WTC11 (cell line): ENCODE results near the gene ANO4. TPM values are rescaled to one million over a fixed set of nuclear protein-coding genes. Genes with fewer than 3 reads are reported as not detected.

Experiments used
- ATAC-seq: fragments of 200-7000 bp; cut with Tn5 transposase; 2 replicates; pipeline ENCODE4 v1.10.0; 2021; ENCODE audit warnings: mild to moderate bottlenecking, moderate library complexity
- CTCF ChIA-PET: fragments of 300-600 bp; sonication (Branson Sonifier 250); formaldehyde crosslinking; loops from one replicate; lab custom pipeline; 2021; ENCODE audit warnings: antibody characterized with exemption; lab: Charles Lee
- POLR2A ChIA-PET: fragments of 350-600 bp; sonication (Branson Sonifier 250); formaldehyde crosslinking; loops from one replicate; lab custom pipeline; 2021; ENCODE audit warnings: antibody characterized with exemption; lab: Charles Lee
- DNase-seq: peaks from one replicate; pipeline ENCODE4 v3.0.0; 2021; ENCODE audit warnings: low spot score
- H3K27ac Mint-ChIP-seq: 2 replicates; pipeline ENCODE4 v1.8.0; 2021; ENCODE audit warnings: mixed read lengths
- H3K27me3 Mint-ChIP-seq: 2 replicates; pipeline ENCODE4 v1.8.0; 2021; ENCODE audit warnings: low read depth, mild to moderate bottlenecking, moderate library complexity, mixed read lengths
- H3K36me3 Mint-ChIP-seq: 2 replicates; pipeline ENCODE4 v1.8.0; 2021; ENCODE audit warnings: mixed read lengths
- H3K4me1 Mint-ChIP-seq: 2 replicates; pipeline ENCODE4 v1.8.0; 2022; ENCODE audit warnings: mixed read lengths
- H3K4me3 Mint-ChIP-seq: 2 replicates; pipeline ENCODE4 v1.8.0; 2021; ENCODE audit warnings: mild to moderate bottlenecking, moderate library complexity, mixed read lengths
- H3K9me3 Mint-ChIP-seq: 2 replicates; pipeline ENCODE4 v1.8.0; 2021; ENCODE audit warnings: mixed read lengths
- ARID4B ChIP-seq: sonication (generic); formaldehyde crosslinking; IDR thresholded peaks from 2 replicates; pipeline ENCODE4 v1.8.0; 2023; ENCODE audit warnings: missing genetic modification reagents, mild to moderate bottlenecking, borderline replicate concordance
- ATF1 ChIP-seq: sonication (generic); formaldehyde crosslinking; IDR thresholded peaks from 2 replicates; pipeline ENCODE4 v1.8.1; 2023; ENCODE audit warnings: mild to moderate bottlenecking, moderate library complexity, missing genetic modification reagents
- ATF3 ChIP-seq: sonication (generic); formaldehyde crosslinking; conservative IDR thresholded peaks from 2 replicates; pipeline ENCODE4 v1.8.1; 2022; ENCODE audit warnings: mild to moderate bottlenecking, missing genetic modification reagents
- EMX1 ChIP-seq: fragments of 250-450 bp; sonication (Bioruptor Pico); IDR thresholded peaks from 2 replicates; pipeline ENCODE4 v1.8.0; 2021; ENCODE audit warnings: mild to moderate bottlenecking
- ESRRA ChIP-seq: sonication (generic); formaldehyde crosslinking; IDR thresholded peaks from 2 replicates; pipeline ENCODE4 v1.8.1; 2022; ENCODE audit warnings: mild to moderate bottlenecking, missing genetic modification reagents, borderline replicate concordance
- ETV6 ChIP-seq: sonication (generic); formaldehyde crosslinking; IDR thresholded peaks from 2 replicates; pipeline ENCODE4 v1.8.1; 2022; ENCODE audit warnings: mild to moderate bottlenecking, missing genetic modification reagents
- FOXJ3 ChIP-seq: sonication (generic); formaldehyde crosslinking; IDR thresholded peaks from 2 replicates; pipeline ENCODE4 v1.9.0; 2021; ENCODE audit warnings: missing genetic modification reagents, mild to moderate bottlenecking, borderline replicate concordance
- FOXK1 ChIP-seq: sonication (generic); formaldehyde crosslinking; IDR thresholded peaks from 2 replicates; pipeline ENCODE4 v1.8.0; 2022; ENCODE audit warnings: mild to moderate bottlenecking, moderate library complexity, missing genetic modification reagents
- FOXP1 ChIP-seq: sonication (generic); formaldehyde crosslinking; IDR thresholded peaks from 2 replicates; pipeline ENCODE4 v1.8.0; 2022; ENCODE audit warnings: missing genetic modification reagents, mild to moderate bottlenecking, moderate library complexity, borderline replicate concordance
- HMGA2 ChIP-seq: fragments of 250-450 bp; sonication (Bioruptor Pico); IDR thresholded peaks from 2 replicates; pipeline ENCODE4 v1.4.0; 2021; ENCODE audit warnings: mild to moderate bottlenecking, moderate library complexity
- MXD4 ChIP-seq: fragments of 250-450 bp; sonication (Bioruptor Pico); IDR thresholded peaks from 2 replicates; pipeline ENCODE4 v1.8.0; 2021; ENCODE audit warnings: mild to moderate bottlenecking, moderate library complexity, borderline replicate concordance
- NR2C2 ChIP-seq: sonication (generic); formaldehyde crosslinking; IDR thresholded peaks from 2 replicates; pipeline ENCODE4 v1.8.0; 2022; ENCODE audit warnings: mild to moderate bottlenecking, missing genetic modification reagents
- PRDM15 ChIP-seq: sonication (generic); formaldehyde crosslinking; IDR thresholded peaks from 2 replicates; pipeline ENCODE4 v1.8.0; 2022; ENCODE audit warnings: missing genetic modification reagents
- SOX15 ChIP-seq: fragments of 250-450 bp; sonication (Bioruptor Pico); IDR thresholded peaks from 2 replicates; pipeline ENCODE4 v1.9.0; 2021; ENCODE audit warnings: mild to moderate bottlenecking
- TCF7 ChIP-seq: sonication (generic); formaldehyde crosslinking; IDR thresholded peaks from 2 replicates; pipeline ENCODE4 v1.8.0; 2022; ENCODE audit warnings: mild to moderate bottlenecking, low read depth, missing genetic modification reagents, moderate library complexity
- ZNF138 ChIP-seq: sonication (generic); formaldehyde crosslinking; conservative IDR thresholded peaks from 2 replicates; pipeline ENCODE4 v1.8.1; 2022; ENCODE audit warnings: mild to moderate bottlenecking, moderate library complexity, missing genetic modification reagents
- ZNF232 ChIP-seq: sonication (generic); formaldehyde crosslinking; IDR thresholded peaks from 2 replicates; pipeline ENCODE4 v1.8.0; 2022; ENCODE audit warnings: mild to moderate bottlenecking, missing genetic modification reagents
- ZNF532 ChIP-seq: fragments of 250-450 bp; sonication (Bioruptor Pico); IDR thresholded peaks from 2 replicates; pipeline ENCODE4 v1.9.0; 2021; ENCODE audit warnings: mild to moderate bottlenecking, borderline replicate concordance
- total RNA-seq: library from RNA; stranded (reverse); gene quantifications from 3 replicates; pipeline ENCODE4 v1.2.3, GENCODE V29; 2021
- TF ChIP-seq, protein P1 (sequence below): sonication (generic); formaldehyde crosslinking; IDR thresholded peaks from 2 replicates; pipeline ENCODE4 v1.8.1; 2022; ENCODE audit warnings: mild to moderate bottlenecking, moderate library complexity, missing genetic modification reagents
- TF ChIP-seq, protein P2 (sequence below): sonication (generic); formaldehyde crosslinking; IDR thresholded peaks from 2 replicates; pipeline ENCODE4 v1.8.0; 2023; ENCODE audit warnings: missing genetic modification reagents

ANO4 gene
- total RNA-seq, 1 experiment from 2014 or later, result 2.6 TPM

GRCh38 chr12:101111441-101111840, 316.9 kb downstream of the ANO4 start:
- no peak overlapping the region for H3K27ac Mint-ChIP-seq
- DNase-seq, result no peak

GRCh38 chr12:101115326-101115725, 320.8 kb downstream of the ANO4 start:
- peaks cover 4% of the 10 kb centered on the region; the same call in 1 of the 2 replicates for H3K9me3 Mint-ChIP-seq
- H3K4me3 Mint-ChIP-seq, result no peak overlapping the region
- TF ChIP-seq ARID4B (CRISPR knock-in tag) (no peak), SOX15 (no peak), PRDM15 (CRISPR knock-in tag) (no peak), FOXK1 (no peak), ESRRA (CRISPR knock-in tag) (no peak), TCF7 (CRISPR knock-in tag) (no peak)
- TF ChIP-seq, protein P1, sequence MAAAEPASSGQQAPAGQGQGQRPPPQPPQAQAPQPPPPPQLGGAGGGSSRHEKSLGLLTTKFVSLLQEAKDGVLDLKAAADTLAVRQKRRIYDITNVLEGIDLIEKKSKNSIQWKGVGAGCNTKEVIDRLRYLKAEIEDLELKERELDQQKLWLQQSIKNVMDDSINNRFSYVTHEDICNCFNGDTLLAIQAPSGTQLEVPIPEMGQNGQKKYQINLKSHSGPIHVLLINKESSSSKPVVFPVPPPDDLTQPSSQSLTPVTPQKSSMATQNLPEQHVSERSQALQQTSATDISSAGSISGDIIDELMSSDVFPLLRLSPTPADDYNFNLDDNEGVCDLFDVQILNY (CRISPR knock-in tag), result no peak
- TF ChIP-seq, protein P2, sequence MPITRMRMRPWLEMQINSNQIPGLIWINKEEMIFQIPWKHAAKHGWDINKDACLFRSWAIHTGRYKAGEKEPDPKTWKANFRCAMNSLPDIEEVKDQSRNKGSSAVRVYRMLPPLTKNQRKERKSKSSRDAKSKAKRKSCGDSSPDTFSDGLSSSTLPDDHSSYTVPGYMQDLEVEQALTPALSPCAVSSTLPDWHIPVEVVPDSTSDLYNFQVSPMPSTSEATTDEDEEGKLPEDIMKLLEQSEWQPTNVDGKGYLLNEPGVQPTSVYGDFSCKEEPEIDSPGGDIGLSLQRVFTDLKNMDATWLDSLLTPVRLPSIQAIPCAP (CRISPR knock-in tag), result no peak

More at GRCh38 chr12:101111441-101111840, 316.9 kb downstream of the ANO4 start:
- no peaks in the 10 kb centered on the region for H3K27me3 Mint-ChIP-seq
- TF ChIP-seq ZNF532 (no peak), NR2C2 (CRISPR knock-in tag) (no peak), EMX1 (CRISPR knock-in tag) (no peak), ATF1 (CRISPR knock-in tag) (no peak), MXD4 (no peak), FOXP1 (no peak), FOXJ3 (no peak), ZNF232 (CRISPR knock-in tag) (no peak), ATF3 (no peak), ETV6 (no peak), HMGA2 (CRISPR knock-in tag) (no peak), ZNF138 (CRISPR knock-in tag) (no peak)
- TF ChIP-seq, protein P2 (CRISPR knock-in tag), result no peak
- no peak for ATAC-seq
- no peaks in the 10 kb centered on the region for H3K4me1 Mint-ChIP-seq
- H3K36me3 Mint-ChIP-seq, result no peaks in the 10 kb centered on the region
- no peaks in the 10 kb centered on the region for H3K9me3 Mint-ChIP-seq
- POLR2A ChIA-PET, result no interaction called here
- H3K4me3 Mint-ChIP-seq, result no peak overlapping the region
- CTCF ChIA-PET, result no interaction called here

More at GRCh38 chr12:101115326-101115725, 320.8 kb downstream of the ANO4 start:
- Mint-ChIP-seq H3K27ac (no peak overlapping the region), H3K27me3 (no peaks in the 10 kb centered on the region), H3K4me1 (no peaks in the 10 kb centered on the region), H3K36me3 (no peaks in the 10 kb centered on the region)
- POLR2A ChIA-PET, result no interaction called here
- no peak for ATAC-seq
- DNase-seq, result no peak
- CTCF ChIA-PET, result no interaction called here
